IMR-90 (cell line): ENCODE results near the gene TRIM25.

Experiments used
- CEBPB ChIP-seq: IDR thresholded peaks from 2 replicates; pipeline ENCODE4 v1.6.1; 2012; ENCODE audit warnings: low read depth, low read length, improper control_type of control experiment
- CTCF ChIP-seq: conservative IDR thresholded peaks from 2 replicates; pipeline ENCODE4 v1.5.1; 2012; ENCODE audit warnings: mild to moderate bottlenecking, low read depth, low read length, improper control_type of control experiment
- ELK1 ChIP-seq: fragments of 150-350 bp; IDR thresholded peaks from 2 replicates; pipeline ENCODE4 v1.6.1; 2016; ENCODE audit warnings: low read depth, mild to moderate bottlenecking, low read length, moderate library complexity, borderline replicate concordance
- POLR2A ChIP-seq: IDR thresholded peaks from 2 replicates; pipeline ENCODE4 v1.6.1; 2012; ENCODE audit warnings: mild to moderate bottlenecking, low read depth, low read length
- RAD21 ChIP-seq: IDR thresholded peaks from 2 replicates; pipeline ENCODE4 v1.6.1; 2012; ENCODE audit warnings: low read length, improper control_type of control experiment
- RFX5 ChIP-seq: IDR thresholded peaks from 2 replicates; pipeline ENCODE4 v1.8.0; 2012; ENCODE audit warnings: low read depth, mild to moderate bottlenecking, low read length, moderate library complexity
- SMC3 ChIP-seq: fragments of 150-350 bp; IDR thresholded peaks from 2 replicates; pipeline ENCODE4 v1.6.1; 2016; ENCODE audit warnings: low read depth, mild to moderate bottlenecking, antibody characterized with exemption, low read length, moderate library complexity

GRCh38 chr17:56892333-56892732 lies 21.5 kb downstream of the TRIM25 start:
- TF ChIP-seq CEBPB (no peak), CTCF (no peak), ELK1 (no peak), RAD21 (no peak), SMC3 (no peak), POLR2A (no peak), RFX5 (no peak)
